HL-60 (cell line): Measurements from ENCODE around the gene FGF14.

Experiments
- DNase-seq, 2 experiments: peaks; one replicate each; pipeline ENCODE4 v3.0.0-alpha.2; 2010 to 2020; ENCODE audit warnings: low read depth in 1 of 2, low spot score in 1 of 2
- H3K27ac ChIP-seq: fragments of 250-450 bp; sonication (Bioruptor Pico); replicated peaks from 2 replicates; pipeline ENCODE4 v1.5.1; 2020; ENCODE audit warnings: mild to moderate bottlenecking, moderate library complexity
- H3K27me3 ChIP-seq: fragments of 250-450 bp; sonication (Bioruptor Pico); 2 replicates; pipeline ENCODE4 v1.5.1; 2021; ENCODE audit warnings: mild to moderate bottlenecking, moderate library complexity; ENCODE audit not compliant: insufficient read depth, poor library complexity, severe bottlenecking
- H3K4me3 ChIP-seq: replicated peaks from 2 replicates; pipeline ENCODE4 v1.5.1; 2011; ENCODE audit warnings: mild to moderate bottlenecking, control low read depth, low read length; ENCODE audit not compliant: insufficient read depth
- GABPA ChIP-seq: IDR thresholded peaks from 2 replicates; pipeline ENCODE4 v1.6.1; 2012; ENCODE audit warnings: low read depth
- POLR2AphosphoS5 ChIP-seq: IDR thresholded peaks from 2 replicates; pipeline ENCODE4 v1.6.1; 2012; ENCODE audit warnings: low read depth
- SPI1 ChIP-seq: IDR thresholded peaks from 2 replicates; pipeline ENCODE4 v1.6.1; 2012; ENCODE audit warnings: low read depth, mild to moderate bottlenecking, borderline replicate concordance
- TF ChIP-seq, protein P1 (sequence below): IDR thresholded peaks from one replicate; pipeline ENCODE4 v1.5.1; 2011; ENCODE audit warnings: low read length, control low read depth, inconsistent platforms; ENCODE audit not compliant: insufficient read depth
- TF ChIP-seq, protein P2 (sequence below): IDR thresholded peaks from 2 replicates; pipeline ENCODE4 v1.6.1; 2012; ENCODE audit warnings: low read depth; ENCODE audit not compliant: insufficient replicate concordance

The FGF14 gene

DNA sequence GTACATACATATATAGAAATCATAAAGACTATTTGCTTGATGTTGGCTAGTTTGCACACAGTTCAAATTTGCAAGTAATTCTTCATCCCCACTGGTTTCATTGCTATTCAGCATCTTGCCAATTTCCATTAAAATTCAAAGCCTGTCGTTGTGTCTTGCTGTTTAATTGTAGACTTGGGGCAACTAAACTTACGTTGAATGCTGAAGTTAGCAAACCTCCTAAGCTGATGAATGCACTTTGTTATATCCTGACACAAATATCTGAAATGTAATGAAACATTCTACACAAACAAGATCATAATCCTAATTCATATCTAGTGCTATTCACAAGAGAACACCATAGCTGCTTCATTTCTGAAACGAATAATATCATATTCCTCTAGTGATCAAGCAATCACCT, 568.2 kb downstream of the FGF14 start:
- no peak for DNase-seq
- no peaks in the 10 kb centered on the region for H3K27me3 ChIP-seq
- no peak overlapping the region for H3K27ac ChIP-seq
- H3K4me3 ChIP-seq: no peak overlapping the region
- TF ChIP-seq, protein P1, sequence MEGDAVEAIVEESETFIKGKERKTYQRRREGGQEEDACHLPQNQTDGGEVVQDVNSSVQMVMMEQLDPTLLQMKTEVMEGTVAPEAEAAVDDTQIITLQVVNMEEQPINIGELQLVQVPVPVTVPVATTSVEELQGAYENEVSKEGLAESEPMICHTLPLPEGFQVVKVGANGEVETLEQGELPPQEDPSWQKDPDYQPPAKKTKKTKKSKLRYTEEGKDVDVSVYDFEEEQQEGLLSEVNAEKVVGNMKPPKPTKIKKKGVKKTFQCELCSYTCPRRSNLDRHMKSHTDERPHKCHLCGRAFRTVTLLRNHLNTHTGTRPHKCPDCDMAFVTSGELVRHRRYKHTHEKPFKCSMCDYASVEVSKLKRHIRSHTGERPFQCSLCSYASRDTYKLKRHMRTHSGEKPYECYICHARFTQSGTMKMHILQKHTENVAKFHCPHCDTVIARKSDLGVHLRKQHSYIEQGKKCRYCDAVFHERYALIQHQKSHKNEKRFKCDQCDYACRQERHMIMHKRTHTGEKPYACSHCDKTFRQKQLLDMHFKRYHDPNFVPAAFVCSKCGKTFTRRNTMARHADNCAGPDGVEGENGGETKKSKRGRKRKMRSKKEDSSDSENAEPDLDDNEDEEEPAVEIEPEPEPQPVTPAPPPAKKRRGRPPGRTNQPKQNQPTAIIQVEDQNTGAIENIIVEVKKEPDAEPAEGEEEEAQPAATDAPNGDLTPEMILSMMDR: no peak
- TF ChIP-seq SPI1: no peak
- TF ChIP-seq, protein P2, sequence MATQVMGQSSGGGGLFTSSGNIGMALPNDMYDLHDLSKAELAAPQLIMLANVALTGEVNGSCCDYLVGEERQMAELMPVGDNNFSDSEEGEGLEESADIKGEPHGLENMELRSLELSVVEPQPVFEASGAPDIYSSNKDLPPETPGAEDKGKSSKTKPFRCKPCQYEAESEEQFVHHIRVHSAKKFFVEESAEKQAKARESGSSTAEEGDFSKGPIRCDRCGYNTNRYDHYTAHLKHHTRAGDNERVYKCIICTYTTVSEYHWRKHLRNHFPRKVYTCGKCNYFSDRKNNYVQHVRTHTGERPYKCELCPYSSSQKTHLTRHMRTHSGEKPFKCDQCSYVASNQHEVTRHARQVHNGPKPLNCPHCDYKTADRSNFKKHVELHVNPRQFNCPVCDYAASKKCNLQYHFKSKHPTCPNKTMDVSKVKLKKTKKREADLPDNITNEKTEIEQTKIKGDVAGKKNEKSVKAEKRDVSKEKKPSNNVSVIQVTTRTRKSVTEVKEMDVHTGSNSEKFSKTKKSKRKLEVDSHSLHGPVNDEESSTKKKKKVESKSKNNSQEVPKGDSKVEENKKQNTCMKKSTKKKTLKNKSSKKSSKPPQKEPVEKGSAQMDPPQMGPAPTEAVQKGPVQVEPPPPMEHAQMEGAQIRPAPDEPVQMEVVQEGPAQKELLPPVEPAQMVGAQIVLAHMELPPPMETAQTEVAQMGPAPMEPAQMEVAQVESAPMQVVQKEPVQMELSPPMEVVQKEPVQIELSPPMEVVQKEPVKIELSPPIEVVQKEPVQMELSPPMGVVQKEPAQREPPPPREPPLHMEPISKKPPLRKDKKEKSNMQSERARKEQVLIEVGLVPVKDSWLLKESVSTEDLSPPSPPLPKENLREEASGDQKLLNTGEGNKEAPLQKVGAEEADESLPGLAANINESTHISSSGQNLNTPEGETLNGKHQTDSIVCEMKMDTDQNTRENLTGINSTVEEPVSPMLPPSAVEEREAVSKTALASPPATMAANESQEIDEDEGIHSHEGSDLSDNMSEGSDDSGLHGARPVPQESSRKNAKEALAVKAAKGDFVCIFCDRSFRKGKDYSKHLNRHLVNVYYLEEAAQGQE: no peak

DNA sequence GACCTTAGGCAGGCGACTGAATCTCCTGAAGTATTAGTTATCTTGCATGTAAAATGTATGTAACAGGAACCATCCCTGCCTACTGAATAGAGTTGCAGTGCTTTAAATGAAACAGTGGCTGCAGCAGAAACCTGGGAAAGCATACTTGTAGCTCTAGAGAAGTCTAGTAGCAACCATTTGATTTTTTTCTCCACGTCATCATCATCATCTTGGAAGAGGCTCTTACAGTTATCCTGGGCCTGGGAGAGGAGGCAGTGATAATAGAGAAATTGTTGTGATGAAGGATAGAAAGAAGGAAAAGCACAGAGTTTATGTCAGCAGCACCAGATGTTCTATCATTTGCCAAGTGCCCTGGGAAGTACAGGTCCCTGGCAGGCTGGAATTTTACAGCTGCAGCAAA, 571.8 kb downstream of the FGF14 start:
- Histone ChIP-seq H3K27me3 (no peaks in the 10 kb centered on the region), H3K4me3 (no peak overlapping the region), H3K27ac (no peak overlapping the region)
- TF ChIP-seq GABPA: no peak
- TF ChIP-seq, protein P1: no peak
- no peak for TF ChIP-seq POLR2AphosphoS5
- no peak for DNase-seq

DNA sequence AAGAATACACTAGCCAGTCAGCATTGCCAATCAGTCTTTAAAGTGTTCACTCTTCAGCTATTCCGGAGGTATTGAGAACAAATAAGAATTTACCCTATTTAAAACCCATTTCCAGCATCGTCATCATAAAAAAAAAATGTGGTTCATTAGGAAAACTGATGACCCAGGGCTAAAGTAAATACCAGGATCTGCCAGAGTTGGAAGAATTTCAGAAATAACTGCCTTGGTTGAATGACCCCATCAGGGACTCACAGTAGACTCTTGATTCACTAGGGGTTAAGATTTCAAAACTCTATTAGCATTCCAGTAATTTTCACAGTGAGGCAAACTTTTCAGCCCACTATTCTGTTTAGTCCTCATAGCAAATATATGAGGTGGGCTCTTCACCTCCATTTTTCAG, 572.4 kb downstream of the FGF14 start:
- no peak for TF ChIP-seq GABPA
- no peak for TF ChIP-seq SPI1
- TF ChIP-seq, protein P1: no peak
- TF ChIP-seq, protein P2: no peak
- no peak for TF ChIP-seq POLR2AphosphoS5
- DNase-seq: no peak
- no peak overlapping the region for H3K4me3 ChIP-seq
- no peak overlapping the region for H3K27ac ChIP-seq
- no peaks in the 10 kb centered on the region for H3K27me3 ChIP-seq

DNA sequence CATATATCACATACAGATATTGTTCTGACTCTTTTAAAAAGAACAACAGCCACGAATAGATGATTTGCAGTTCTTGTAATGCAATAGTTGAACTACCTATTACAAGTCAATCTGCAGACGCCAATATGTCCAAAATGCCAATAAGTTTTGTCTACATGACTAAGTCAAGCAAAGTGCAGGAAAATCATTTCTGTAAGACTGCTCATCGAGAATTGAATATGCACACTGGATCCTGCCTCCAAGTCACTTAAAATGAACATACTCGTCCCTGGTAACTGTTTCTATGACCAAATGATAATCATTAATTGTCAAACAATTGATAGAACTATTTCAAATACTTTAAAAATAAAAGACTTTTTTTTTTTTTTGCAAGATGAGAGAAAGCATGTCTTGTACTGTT, 573.7 kb downstream of the FGF14 start:
- TF ChIP-seq, protein P1: no peak
- TF ChIP-seq GABPA: no peak
- TF ChIP-seq POLR2AphosphoS5: no peak
- TF ChIP-seq, protein P2: no peak
- TF ChIP-seq SPI1: no peak
- Histone ChIP-seq H3K27ac (no peak overlapping the region), H3K27me3 (no peaks in the 10 kb centered on the region), H3K4me3 (no peak overlapping the region)
- DNase-seq: no peak
